Kidney (tissue), 14 donors: ENCODE results near the gene SLC8A2. TPM values are rescaled to one million over a fixed set of nuclear protein-coding genes. Genes with fewer than 3 reads are reported as not detected.

Source experiments
- DNase-seq, 5 donors: peaks; one replicate each; pipeline ENCODE4 v3.0.0-alpha.2; 2013 to 2020
- FAIRE-seq: peaks from 2 replicates; lab custom pipeline; 2012; peaks lifted over from hg19 to GRCh38; lab: Jason Lieb, UNC
- H3K27ac ChIP-seq, 2 donors: one replicate each; pipeline ENCODE4 v1.7.0; 2013; ENCODE audit warnings: low read depth in 2 of 2, low read length in 2 of 2, inconsistent platforms in 1 of 2
- H3K27me3 ChIP-seq: one replicate; pipeline ENCODE4 v1.7.1; 2013; ENCODE audit warnings: low read length, inconsistent platforms; ENCODE audit not compliant: control insufficient read depth, insufficient read depth
- H3K36me3 ChIP-seq, 3 donors: one replicate each; pipeline versions ENCODE4 v1.7.0 to v1.7.1; 2013; ENCODE audit warnings: low read length in 3 of 3, control low read depth in 1 of 3, inconsistent platforms in 1 of 3; ENCODE audit not compliant: insufficient read depth in 3 of 3, control insufficient read depth in 2 of 3
- H3K4me1 ChIP-seq, 3 donors: one replicate each; pipeline versions ENCODE4 v1.7.0 to v1.7.1; 2013; ENCODE audit warnings: low read length in 3 of 3, inconsistent platforms in 1 of 3, low read depth in 1 of 3; ENCODE audit not compliant: control insufficient read depth in 2 of 3, insufficient read depth in 2 of 3
- H3K4me3 ChIP-seq, 3 donors: one replicate each; pipeline versions ENCODE4 v1.7.0 to v1.8.1; 2013; ENCODE audit warnings: low read length in 3 of 3, control low read depth in 1 of 3, inconsistent platforms in 1 of 3
- H3K9ac ChIP-seq, 3 donors: one replicate each; pipeline versions ENCODE4 v1.7.0 to v1.7.1; 2013; ENCODE audit warnings: low read length in 3 of 3, control low read depth in 1 of 3, inconsistent platforms in 1 of 3
- H3K9me3 ChIP-seq, 3 donors: one replicate each; pipeline versions ENCODE4 v1.7.0 to v1.7.1; 2013; ENCODE audit warnings: low read length in 3 of 3, control low read depth in 1 of 3, inconsistent platforms in 1 of 3; ENCODE audit not compliant: control insufficient read depth in 2 of 3, insufficient read depth in 1 of 3
- CTCF ChIP-seq: IDR thresholded peaks from 3 replicates; pipeline ENCODE4 v1.5.1; 2012; ENCODE audit warnings: mild to moderate bottlenecking, moderate library complexity, borderline replicate concordance; ENCODE audit not compliant: insufficient read depth; ENCODE audit errors: extremely low read depth
- intact Hi-C: fragments of 100-400 bp; cut with DNase I; formaldehyde crosslinking; loops from one replicate; pipeline ENCODE4 v1.11.1; 2022
- polyA plus RNA-seq: library from polyadenylated mRNA; stranded (reverse); fragments of 350-450 nt; fragmentation: Illumina TruSeq; extraction: RNeasy Lipid Tissue Mini Kit (QIAGEN cat#74804); gene quantifications from one replicate; pipeline ENCODE4 v1.2.3, GENCODE V29; 2014; ENCODE audit warnings: low read depth, low replicate concordance; ENCODE audit not compliant: insufficient read depth
- total RNA-seq: library from RNA; stranded (reverse); fragmentation: NEBNext Ultra II Directional; extraction: Animal tissue kit (Norgen Biotek cat#: 25700); gene quantifications from one replicate; pipeline ENCODE4 v1.2.1, GENCODE V29; 2021
- donor health status: control.
- donor health status: control.
- donor health status: control.
- donor health status: control.
- donor health status: control.
- donor health status: DM: yes; HTN: yes; CAD: no.
- donor health status: Normal renal cell carcinoma (clear cell type).

Gene SLC8A2
- total and polyA plus RNA-seq, 2 donors from 2014 or later, result 0.94 TPM; not detected in 1

- Histone ChIP-seq H3K27me3 (peaks cover 40% of the 10 kb centered on the region), H3K9ac (no peak overlapping the region), H3K27ac (no peak overlapping the region), H3K4me1 (no peaks in the 10 kb centered on the region), H3K9me3 (peaks cover 5 to 10% (median 6%) of the 10 kb centered on the region in 3 donors), H3K4me3 (no peak overlapping the region), H3K36me3 (no peaks in the 10 kb centered on the region)
- intact Hi-C loops, result no loop called here
- DNase-seq (no peak), FAIRE-seq (no peak)
- no peak for TF ChIP-seq CTCF
These were observed 12.2 kb downstream of the SLC8A2 start for GRCh38 chr19:47459477-47459876.

- Histone ChIP-seq H3K9me3 (peaks cover 5 to 10% (median 6%) of the 10 kb centered on the region in 3 donors), H3K27me3 (peaks cover 40% of the 10 kb centered on the region), H3K9ac (no peak overlapping the region), H3K27ac (no peak overlapping the region), H3K4me3 (no peak overlapping the region), H3K36me3 (no peaks in the 10 kb centered on the region), H3K4me1 (no peaks in the 10 kb centered on the region)
- TF ChIP-seq CTCF, result no peak
- DNase-seq (no peak), FAIRE-seq (no peak)
- intact Hi-C loops, result no loop called here
These were observed 13.0 kb downstream of the SLC8A2 start for GRCh38 chr19:47458672-47459071.

- Histone ChIP-seq H3K27me3 (peaks cover 41% of the 10 kb centered on the region), H3K27ac (no peak overlapping the region), H3K36me3 (no peaks in the 10 kb centered on the region), H3K9ac (no peak overlapping the region), H3K4me3 (no peak overlapping the region), H3K4me1 (no peaks in the 10 kb centered on the region), H3K9me3 (peaks cover 5 to 10% (median 6%) of the 10 kb centered on the region in 3 donors)
- FAIRE-seq, result no peak
- no peak for TF ChIP-seq CTCF
- DNase-seq, result peak in 1 of 5 donors; percentile 51
- intact Hi-C loops, result no loop called here
These were observed 14.8 kb downstream of the SLC8A2 start for GRCh38 chr19:47456721-47457474.

GRCh38 chr19:47450478-47450877 lies 21.2 kb downstream of the SLC8A2 start:
- no peak for TF ChIP-seq CTCF
- no peaks in the 10 kb centered on the region for H3K36me3 ChIP-seq
- H3K4me1 ChIP-seq, result peaks cover 0 to 11% (median 0%) of the 10 kb centered on the region in 3 donors
- peaks cover 0 to 2% (median under 1%) of the 10 kb centered on the region in 3 donors for H3K9me3 ChIP-seq
- intact Hi-C loops, result no loop called here
- no peak for FAIRE-seq
- no peak overlapping the region for H3K9ac ChIP-seq
- H3K4me3 ChIP-seq, result no peak overlapping the region
- H3K27me3 ChIP-seq, result peaks cover 17% of the 10 kb centered on the region
- no peak for DNase-seq
- no peak overlapping the region for H3K27ac ChIP-seq
